ENCODE measurements around the gene THBS4.

DNA sequence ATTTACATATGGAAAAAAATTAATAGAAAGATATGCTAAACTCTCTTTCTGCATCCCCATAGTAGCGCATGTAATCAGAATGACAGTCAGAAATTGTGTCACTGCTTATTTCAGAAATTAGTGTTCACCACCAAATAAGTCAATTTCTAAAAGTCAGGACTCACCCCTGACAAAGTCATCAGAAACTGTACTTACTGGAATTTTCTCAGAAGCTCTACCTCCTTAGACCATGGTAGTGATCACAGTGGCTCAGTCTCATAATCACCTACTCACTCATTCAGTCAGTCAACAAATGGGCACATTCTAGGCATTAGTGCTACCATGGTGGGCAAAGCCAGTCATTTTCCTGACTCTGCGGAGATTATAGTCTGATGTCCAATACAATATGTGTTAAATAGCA, 22.0 kb downstream of the THBS4 start:
- no peak for TF ChIP-seq EZH2phosphoT487 (conservative IDR thresholded peaks at IDR 0.05; ENCODE audit: low read length)
- TF ChIP-seq, protein P1, sequence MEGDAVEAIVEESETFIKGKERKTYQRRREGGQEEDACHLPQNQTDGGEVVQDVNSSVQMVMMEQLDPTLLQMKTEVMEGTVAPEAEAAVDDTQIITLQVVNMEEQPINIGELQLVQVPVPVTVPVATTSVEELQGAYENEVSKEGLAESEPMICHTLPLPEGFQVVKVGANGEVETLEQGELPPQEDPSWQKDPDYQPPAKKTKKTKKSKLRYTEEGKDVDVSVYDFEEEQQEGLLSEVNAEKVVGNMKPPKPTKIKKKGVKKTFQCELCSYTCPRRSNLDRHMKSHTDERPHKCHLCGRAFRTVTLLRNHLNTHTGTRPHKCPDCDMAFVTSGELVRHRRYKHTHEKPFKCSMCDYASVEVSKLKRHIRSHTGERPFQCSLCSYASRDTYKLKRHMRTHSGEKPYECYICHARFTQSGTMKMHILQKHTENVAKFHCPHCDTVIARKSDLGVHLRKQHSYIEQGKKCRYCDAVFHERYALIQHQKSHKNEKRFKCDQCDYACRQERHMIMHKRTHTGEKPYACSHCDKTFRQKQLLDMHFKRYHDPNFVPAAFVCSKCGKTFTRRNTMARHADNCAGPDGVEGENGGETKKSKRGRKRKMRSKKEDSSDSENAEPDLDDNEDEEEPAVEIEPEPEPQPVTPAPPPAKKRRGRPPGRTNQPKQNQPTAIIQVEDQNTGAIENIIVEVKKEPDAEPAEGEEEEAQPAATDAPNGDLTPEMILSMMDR (IDR thresholded peaks at IDR 0.05; ENCODE audit: insufficient read depth, low read length, poor library complexity, severe bottlenecking): no peak
